GM18526 (cell line): ENCODE data around the gene MACF1.

Experiments
- POLR2A ChIP-seq: IDR thresholded peaks from 3 replicates; pipeline ENCODE4 v1.6.1; 2011; ENCODE audit not compliant: insufficient read length; ENCODE audit errors: extremely low read depth

The MACF1 gene

GRCh38 chr1:39370602-39371001 is 166.1 kb downstream of the MACF1 start:
- TF ChIP-seq POLR2A: no peak

DNA sequence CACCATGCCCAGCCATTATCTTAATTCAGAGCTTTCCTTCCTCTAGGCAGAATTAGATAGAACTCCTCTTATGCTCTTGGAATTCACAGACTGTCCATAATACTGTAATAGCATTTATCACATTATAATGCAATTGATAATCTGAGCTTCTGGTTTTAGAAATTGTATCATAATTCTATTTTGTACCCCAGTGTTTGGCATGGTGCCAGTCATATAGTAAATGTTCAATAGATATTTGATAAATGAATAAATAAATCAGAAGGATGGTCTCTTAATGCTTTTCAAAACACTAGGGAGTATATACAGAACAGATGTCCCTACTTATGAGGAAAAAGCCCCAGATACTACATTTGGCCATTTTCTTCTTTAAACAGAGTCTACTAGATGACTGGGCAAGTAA is 167.6 kb downstream of the MACF1 start:
- TF ChIP-seq POLR2A: no peak

GRCh38 chr1:39376656-39377055 is 172.2 kb downstream of the MACF1 start:
- no peak for TF ChIP-seq POLR2A

GRCh38 chr1:39378377-39378776 is 173.9 kb downstream of the MACF1 start:
- TF ChIP-seq POLR2A: no peak

- TF ChIP-seq POLR2A: no peak
Observed at GRCh38 chr1:39379187-39379586, 174.7 kb downstream of the MACF1 start.

- TF ChIP-seq POLR2A: no peak
Observed at GRCh38 chr1:39380036-39380435, 175.5 kb downstream of the MACF1 start.

DNA sequence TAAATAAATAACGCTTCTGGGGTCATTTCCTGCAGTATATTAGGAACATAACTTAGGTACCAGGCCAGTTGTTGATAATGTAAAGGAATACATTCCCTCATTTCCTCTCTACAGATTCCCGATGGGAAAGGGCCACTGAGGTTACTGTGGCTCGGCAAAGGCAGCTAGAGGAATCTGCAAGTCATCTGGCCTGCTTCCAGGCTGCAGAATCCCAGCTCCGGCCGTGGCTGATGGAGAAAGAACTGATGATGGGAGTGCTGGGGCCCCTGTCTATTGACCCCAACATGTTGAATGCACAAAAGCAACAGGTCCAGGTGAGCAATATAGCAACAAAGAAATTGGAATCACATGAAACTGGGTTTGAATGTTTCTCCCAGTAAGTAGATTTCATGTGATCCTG is 177.3 kb downstream of the MACF1 start:
- no peak for TF ChIP-seq POLR2A

DNA sequence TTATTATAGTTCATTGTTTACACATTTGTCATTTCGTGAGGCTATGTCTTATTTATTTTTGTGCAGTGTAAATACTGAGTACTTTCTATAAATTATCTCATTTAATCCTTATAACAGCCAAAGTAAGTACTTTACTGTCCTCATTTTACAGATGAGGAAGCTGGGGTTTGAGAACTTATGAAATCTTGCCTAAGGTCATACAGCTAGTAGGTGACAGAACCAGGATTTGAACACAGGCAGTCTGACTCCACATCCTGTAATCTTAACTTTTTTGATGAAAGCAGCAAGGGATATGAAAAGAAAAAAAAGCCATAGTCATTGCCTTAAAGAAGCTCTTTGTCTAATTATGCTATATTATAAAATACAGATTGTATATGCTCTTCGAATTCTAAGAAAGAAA is 179.8 kb downstream of the MACF1 start:
- no peak for TF ChIP-seq POLR2A

- no peak for TF ChIP-seq POLR2A
Observed at GRCh38 chr1:39385067-39385988, 180.8 kb downstream of the MACF1 start.

- no peak for TF ChIP-seq POLR2A
Observed at GRCh38 chr1:39386997-39387396, 182.5 kb downstream of the MACF1 start.

DNA sequence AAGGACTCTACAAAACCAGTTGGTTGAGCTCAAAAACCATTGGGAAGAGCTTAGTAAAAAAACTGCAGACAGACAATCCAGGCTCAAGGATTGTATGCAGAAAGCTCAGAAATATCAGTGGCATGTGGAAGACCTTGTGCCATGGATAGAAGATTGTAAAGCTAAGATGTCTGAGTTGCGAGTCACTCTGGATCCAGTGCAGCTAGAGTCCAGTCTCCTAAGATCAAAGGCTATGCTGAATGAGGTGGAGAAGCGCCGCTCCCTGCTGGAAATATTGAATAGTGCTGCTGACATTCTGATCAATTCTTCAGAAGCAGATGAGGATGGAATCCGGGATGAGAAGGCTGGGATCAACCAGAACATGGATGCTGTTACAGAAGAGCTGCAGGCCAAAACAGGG is 183.0 kb downstream of the MACF1 start:
- TF ChIP-seq POLR2A: no peak

DNA sequence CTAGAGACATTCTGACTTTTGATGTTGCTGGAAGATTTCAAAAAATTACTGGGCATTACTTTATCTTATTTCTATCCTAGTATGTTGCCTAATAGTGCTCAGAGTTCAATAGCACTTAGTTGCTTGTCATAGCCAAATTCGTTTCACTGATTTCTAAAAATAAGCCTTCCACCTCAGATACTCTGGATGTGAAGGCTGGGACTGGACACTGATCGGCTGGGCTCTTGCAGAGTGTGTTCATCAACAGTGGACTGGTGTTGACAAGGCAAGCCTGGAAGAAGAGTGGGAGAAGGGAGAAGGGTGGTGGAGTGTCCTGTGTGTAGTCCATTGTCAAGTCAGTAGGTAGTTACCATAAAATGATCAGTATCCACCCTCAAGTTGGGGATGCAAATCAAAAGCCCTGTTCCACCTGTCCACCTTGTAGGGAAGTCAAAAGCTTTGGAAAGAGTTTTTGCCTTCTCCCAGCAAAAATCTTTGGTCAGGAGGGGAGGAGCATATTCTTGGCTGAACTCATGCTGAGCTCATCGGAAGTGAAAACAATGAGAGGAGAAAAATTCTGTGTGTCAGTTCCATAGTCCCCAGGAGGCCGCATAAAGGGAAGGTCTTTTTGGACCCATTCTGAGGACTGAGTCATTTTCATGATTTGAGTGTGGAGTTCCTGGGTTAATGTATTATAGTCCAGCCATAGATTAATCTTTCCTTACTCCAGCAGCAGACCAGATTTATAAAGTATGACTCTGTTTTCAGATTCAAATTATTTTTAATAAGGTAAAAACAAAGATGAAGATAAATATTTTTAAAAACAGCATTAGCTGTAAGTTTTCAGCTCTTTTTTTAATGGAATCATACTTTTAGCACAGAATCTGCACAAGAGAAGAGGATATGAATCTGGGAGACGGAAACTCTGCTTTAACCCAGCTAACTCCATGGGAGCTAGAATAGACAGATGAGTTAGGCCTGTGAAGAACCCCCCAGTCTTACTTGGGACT is 187.5 kb downstream of the MACF1 start:
- TF ChIP-seq POLR2A: no peak

- no peak for TF ChIP-seq POLR2A
Observed at GRCh38 chr1:39392851-39393573, 188.5 kb downstream of the MACF1 start.

GRCh38 chr1:39393645-39394044 is 189.2 kb downstream of the MACF1 start:
- no peak for TF ChIP-seq POLR2A

GRCh38 chr1:39394059-39394458 is 189.6 kb downstream of the MACF1 start:
- TF ChIP-seq POLR2A: no peak
